Caco-2 (cell line): Measurements from ENCODE around the gene KLHL25. TPM values are rescaled to one million over a fixed set of nuclear protein-coding genes. Genes with fewer than 3 reads are reported as not detected.

Experiments used
- BruUV-seq: library from RNA; stranded (reverse); fragments of 400-500 nt; replicated peaks from 2 replicates; lab custom pipeline; 2021; lab: Mats Ljungman, UMichigan
- CTCF ChIA-PET: fragments of 300-600 bp; sonication (Branson Sonifier 250); formaldehyde crosslinking; loops from one replicate; lab custom pipeline; 2022; ENCODE audit warnings: antibody characterized with exemption; lab: Charles Lee
- POLR2A ChIA-PET: fragments of 300-600 bp; sonication (Branson Sonifier 250); formaldehyde crosslinking; loops from one replicate; lab custom pipeline; 2022; ENCODE audit warnings: antibody characterized with exemption; lab: Charles Lee
- DNase-seq, 2 experiments: peaks; one replicate each; pipeline versions ENCODE4 v3.0.0 to v3.0.0-alpha.2; 2020 to 2022
- H3K27me3 ChIP-seq: replicated peaks from 2 replicates; pipeline ENCODE4 v1.6.0; 2011; ENCODE audit warnings: low read length; ENCODE audit not compliant: control insufficient read depth, insufficient read depth
- H3K36me3 ChIP-seq: 2 replicates; pipeline ENCODE4 v1.5.1; 2011; ENCODE audit warnings: low read length; ENCODE audit not compliant: control insufficient read depth, insufficient read depth
- H3K4me1 ChIP-seq: fragments of 250-450 bp; sonication (Bioruptor Pico); 2 replicates; pipeline ENCODE4 v1.5.1; 2020; ENCODE audit warnings: mild to moderate bottlenecking
- H3K4me3 ChIP-seq: 2 replicates; pipeline ENCODE4 v1.5.1; 2011; ENCODE audit warnings: low read depth, mild to moderate bottlenecking, control low read depth, low read length
- H3K9me3 ChIP-seq: fragments of 250-450 bp; sonication (Bioruptor Pico); 2 replicates; pipeline ENCODE4 v1.5.1; 2020; ENCODE audit warnings: mild to moderate bottlenecking, moderate library complexity
- H3K27ac Mint-ChIP-seq: one replicate; pipeline ENCODE4 v1.8.0; 2022; ENCODE audit warnings: mixed read lengths; ENCODE audit not compliant: unreplicated experiment
- H3K27me3 Mint-ChIP-seq: one replicate; pipeline ENCODE4 v1.8.0; 2022; ENCODE audit warnings: mixed read lengths; ENCODE audit not compliant: insufficient read depth, unreplicated experiment
- H3K36me3 Mint-ChIP-seq: one replicate; pipeline ENCODE4 v1.8.0; 2022; ENCODE audit warnings: mild to moderate bottlenecking, mixed read lengths; ENCODE audit not compliant: insufficient read depth, unreplicated experiment
- H3K4me1 Mint-ChIP-seq: one replicate; pipeline ENCODE4 v1.8.0; 2022; ENCODE audit warnings: low read depth, mixed read lengths; ENCODE audit not compliant: unreplicated experiment
- H3K4me3 Mint-ChIP-seq: one replicate; pipeline ENCODE4 v1.8.0; 2022; ENCODE audit warnings: mild to moderate bottlenecking, moderate library complexity, mixed read lengths; ENCODE audit not compliant: unreplicated experiment
- H3K9me3 Mint-ChIP-seq: one replicate; pipeline ENCODE4 v1.8.0; 2022; ENCODE audit warnings: mixed read lengths; ENCODE audit not compliant: unreplicated experiment
- CTCF ChIP-seq, 2 experiments: fragments of 200-600 bp in 1 of 2; IDR thresholded peaks; 1 replicate in 1 of 2; 2 replicates in 1 of 2; pipeline versions ENCODE4 v1.5.1 to v1.8.0; 2011 to 2022; ENCODE audit warnings: antibody characterized with exemption in 1 of 2, control low read depth in 1 of 2, inconsistent platforms in 1 of 2, low read depth in 1 of 2, low read length in 1 of 2, mild to moderate bottlenecking in 1 of 2, moderate library complexity in 1 of 2; ENCODE audit not compliant: insufficient read depth in 1 of 2, severe bottlenecking in 1 of 2, unreplicated experiment in 1 of 2
- intact Hi-C: fragments of 100-400 bp; cut with micrococcal nuclease; formaldehyde crosslinking; loops from one replicate; pipeline ENCODE4 v1.10.0; 2022; ENCODE audit not compliant: unreplicated experiment
- total RNA-seq: library from RNA; stranded (reverse); gene quantifications from 2 replicates; pipeline ENCODE4 v1.2.3, GENCODE V29; 2022

Gene KLHL25
- total RNA-seq, 1 experiment from 2014 or later, result 15.4 TPM

- Mint-ChIP-seq H3K4me3 (no peak overlapping the region), H3K9me3 (no peaks in the 10 kb centered on the region), H3K4me1 (no peaks in the 10 kb centered on the region), H3K27me3 (no peaks in the 10 kb centered on the region), H3K27ac (no peak overlapping the region), H3K36me3 (no peaks in the 10 kb centered on the region)
- Histone ChIP-seq H3K27me3 (no peaks in the 10 kb centered on the region), H3K4me1 (no peaks in the 10 kb centered on the region), H3K36me3 (no peaks in the 10 kb centered on the region), H3K4me3 (no peak overlapping the region), H3K9me3 (no peaks in the 10 kb centered on the region)
- no peak for TF ChIP-seq CTCF (IDR thresholded peaks at IDR 0.05; ENCODE audit: insufficient read depth in 1 of 2, low read depth in 1 of 2, low read length in 1 of 2, severe bottlenecking in 1 of 2, unreplicated experiment in 1 of 2)
- no TSS peak for BruUV-seq
- DNase-seq, result no peak
- intact Hi-C loops, result no loop called here
- POLR2A ChIA-PET, result no interaction called here
- CTCF ChIA-PET, result interaction anchor here (0.9 kb wide), 1 partner anchor 62 kb away, joined by 3 read pairs; no protein-coding TSS in a partner anchor
Observed at GRCh38 chr15:85778107-85778776, 16.5 kb downstream of the KLHL25 start.

GRCh38 chr15:85777250-85778106, 17.2 kb downstream of the KLHL25 start:
- BruUV-seq, result no TSS peak
- Mint-ChIP-seq H3K27me3 (no peaks in the 10 kb centered on the region), H3K4me1 (no peaks in the 10 kb centered on the region), H3K27ac (no peak overlapping the region), H3K36me3 (peaks cover 5% of the 10 kb centered on the region), H3K9me3 (no peaks in the 10 kb centered on the region), H3K4me3 (no peak overlapping the region)
- Histone ChIP-seq H3K4me3 (no peak overlapping the region), H3K4me1 (no peaks in the 10 kb centered on the region), H3K36me3 (no peaks in the 10 kb centered on the region), H3K27me3 (no peaks in the 10 kb centered on the region), H3K9me3 (no peaks in the 10 kb centered on the region)
- no peak for DNase-seq
- POLR2A ChIA-PET, result no interaction called here
- TF ChIP-seq CTCF (IDR thresholded peaks at IDR 0.05; ENCODE audit: insufficient read depth in 1 of 2, low read depth in 1 of 2, low read length in 1 of 2, severe bottlenecking in 1 of 2, unreplicated experiment in 1 of 2), result no peak
- CTCF ChIA-PET, result interaction anchor here (0.9 kb wide), 1 partner anchor 63 kb away, joined by 3 read pairs; no protein-coding TSS in a partner anchor
- intact Hi-C loops, result no loop called here

GRCh38 chr15:85773970-85774369, 20.8 kb downstream of the KLHL25 start:
- ChIA-PET POLR2A (no interaction called here), CTCF (no interaction called here)
- H3K4me3 ChIP-seq, result no peak overlapping the region
- Mint-ChIP-seq H3K36me3 (peaks cover 10% of the 10 kb centered on the region), H3K27ac (no peak overlapping the region), H3K9me3 (no peaks in the 10 kb centered on the region), H3K4me1 (no peaks in the 10 kb centered on the region), H3K4me3 (no peak overlapping the region), H3K27me3 (no peaks in the 10 kb centered on the region)
- no peaks in the 10 kb centered on the region for H3K36me3 ChIP-seq
- TF ChIP-seq CTCF (IDR thresholded peaks at IDR 0.05; ENCODE audit: insufficient read depth in 1 of 2, low read depth in 1 of 2, low read length in 1 of 2, severe bottlenecking in 1 of 2, unreplicated experiment in 1 of 2), result no peak
- H3K4me1 ChIP-seq, result no peaks in the 10 kb centered on the region
- no TSS peak for BruUV-seq
- intact Hi-C loops, result no loop called here
- DNase-seq, result no peak
- H3K27me3 ChIP-seq, result no peaks in the 10 kb centered on the region
- H3K9me3 ChIP-seq, result no peaks in the 10 kb centered on the region
